ENCODE data around the gene KRTAP19-1. TPM values are rescaled to one million over a fixed set of nuclear protein-coding genes. Genes with fewer than 3 reads are reported as not detected.

KRTAP19-1 gene
- polyA plus RNA-seq, 1 donor (not counting 4 experiments of a cell fraction or from before 2014, with no cell fraction given): 0.72 TPM

GRCh38 chr21:30447056-30447455 lies 33.1 kb downstream of the KRTAP19-1 start:
- H3K79me2 ChIP-seq (ENCODE audit: control insufficient read depth, insufficient read depth, low read length): no peaks in the 10 kb centered on the region
- dilution Hi-C loops (cut with MboI; ENCODE audit: extremely low pct_ligation_motif_present, low sequenced_read_pairs): no loop called here
- H3K27ac ChIP-seq (ENCODE audit: control insufficient read depth, insufficient read depth, low read length): no peak overlapping the region
- H3K9me3 ChIP-seq (ENCODE audit: control insufficient read depth, low read depth, low read length): no peaks in the 10 kb centered on the region
- no peak for TF ChIP-seq EZH2 (IDR thresholded peaks at IDR 0.05; ENCODE audit: low read length)
- no peak for TF ChIP-seq CTCF (optimal IDR thresholded peaks at IDR 0.05 in 1 of 3, IDR thresholded peaks at IDR 0.05 in 1 of 3, conservative IDR thresholded peaks at IDR 0.05 in 1 of 3; ENCODE audit: extremely low read depth in 1 of 3, insufficient read depth in 2 of 3, low read length in 3 of 3)
- no peak overlapping the region for H2AFZ ChIP-seq (ENCODE audit: control insufficient read depth, low read length)
- no peaks in the 10 kb centered on the region for H3K9me1 ChIP-seq (ENCODE audit: control insufficient read depth, extremely low read depth, insufficient read depth, low read length)
- H3K4me3 ChIP-seq (ENCODE audit: control insufficient read depth in 2 of 3, extremely low read depth in 1 of 3, insufficient read depth in 2 of 3, low read depth in 1 of 3, low read length in 3 of 3): no peak overlapping the region
- no peaks in the 10 kb centered on the region for H3K27me3 ChIP-seq (ENCODE audit: control insufficient read depth, extremely low read depth, insufficient read depth, low read length)
- FAIRE-seq (no peak), DNase-seq (ENCODE audit: low read depth, low spot score) (no peak)
- H3K9ac ChIP-seq (ENCODE audit: control insufficient read depth, extremely low read depth, insufficient read depth, low read length): no peak overlapping the region
- H3K4me1 ChIP-seq (ENCODE audit: control insufficient read depth, extremely low read depth, insufficient read depth, low read length): no peaks in the 10 kb centered on the region
- H3K4me2 ChIP-seq (ENCODE audit: control insufficient read depth, extremely low read depth, insufficient read depth, low read depth, low read length): no peak overlapping the region
- H3K36me3 ChIP-seq (ENCODE audit: control insufficient read depth in 2 of 2, extremely low read depth in 1 of 2, insufficient read depth in 2 of 2, low read length in 2 of 2): no peaks in the 10 kb centered on the region
- no peaks in the 10 kb centered on the region for H4K20me1 ChIP-seq (ENCODE audit: control insufficient read depth, extremely low read depth, insufficient read depth, low read length)

- no peaks in the 10 kb centered on the region for H3K79me2 ChIP-seq (ENCODE audit: control insufficient read depth, insufficient read depth, low read length)
- no peak overlapping the region for H3K9ac ChIP-seq (ENCODE audit: control insufficient read depth, extremely low read depth, insufficient read depth, low read length)
- no peak overlapping the region for H3K27ac ChIP-seq (ENCODE audit: control insufficient read depth, insufficient read depth, low read length)
- no peak overlapping the region for H3K4me3 ChIP-seq (ENCODE audit: control insufficient read depth in 2 of 3, extremely low read depth in 1 of 3, insufficient read depth in 2 of 3, low read depth in 1 of 3, low read length in 3 of 3)
- no peak for TF ChIP-seq EZH2 (IDR thresholded peaks at IDR 0.05; ENCODE audit: low read length)
- peak in 2 of 3 experiments; percentile 24 to 37 for TF ChIP-seq CTCF (optimal IDR thresholded peaks at IDR 0.05 in 1 of 3, IDR thresholded peaks at IDR 0.05 in 1 of 3, conservative IDR thresholded peaks at IDR 0.05 in 1 of 3; ENCODE audit: extremely low read depth in 1 of 3, insufficient read depth in 2 of 3, low read length in 3 of 3)
- H2AFZ ChIP-seq (ENCODE audit: control insufficient read depth, low read length): no peak overlapping the region
- no peaks in the 10 kb centered on the region for H3K9me3 ChIP-seq (ENCODE audit: control insufficient read depth, low read depth, low read length)
- FAIRE-seq: no peak
- DNase-seq (ENCODE audit: low read depth, low spot score): no peak
- H3K36me3 ChIP-seq (ENCODE audit: control insufficient read depth in 2 of 2, extremely low read depth in 1 of 2, insufficient read depth in 2 of 2, low read length in 2 of 2): no peaks in the 10 kb centered on the region
- no peaks in the 10 kb centered on the region for H3K27me3 ChIP-seq (ENCODE audit: control insufficient read depth, extremely low read depth, insufficient read depth, low read length)
- no peaks in the 10 kb centered on the region for H3K9me1 ChIP-seq (ENCODE audit: control insufficient read depth, extremely low read depth, insufficient read depth, low read length)
- no peaks in the 10 kb centered on the region for H4K20me1 ChIP-seq (ENCODE audit: control insufficient read depth, extremely low read depth, insufficient read depth, low read length)
- no peak overlapping the region for H3K4me2 ChIP-seq (ENCODE audit: control insufficient read depth, extremely low read depth, insufficient read depth, low read depth, low read length)
- no peaks in the 10 kb centered on the region for H3K4me1 ChIP-seq (ENCODE audit: control insufficient read depth, extremely low read depth, insufficient read depth, low read length)
- dilution Hi-C loops (cut with MboI; ENCODE audit: extremely low pct_ligation_motif_present, low sequenced_read_pairs): no loop called here
These were observed 36.0 kb downstream of the KRTAP19-1 start for GRCh38 chr21:30444204-30444603.

Data from keratinocyte (primary cell).